Right atrium auricular region (tissue), 2 donors: ENCODE measurements around the gene RGS6. TPM values are rescaled to one million over a fixed set of nuclear protein-coding genes. Genes with fewer than 3 reads are reported as not detected.

Experiments used
- DNase-seq: peaks from one replicate; pipeline ENCODE4 v3.0.0-alpha.2; 2019; ENCODE audit warnings: low spot score
- H3K27ac ChIP-seq, 2 donors: fragments of 200-600 bp; sonication (generic); 1 replicate in 1 of 2; 2 replicates in 1 of 2; pipeline ENCODE4 v1.5.1; 2016 to 2019
- H3K27me3 ChIP-seq, 2 donors: fragments of 200-600 bp; sonication (generic); one replicate each; pipeline versions ENCODE4 v1.5.1 to v1.6.0; 2017 to 2019
- H3K36me3 ChIP-seq: fragments of 200-600 bp; sonication (generic); one replicate; pipeline ENCODE4 v1.5.1; 2016
- H3K4me1 ChIP-seq, 2 donors: fragments of 200-600 bp; sonication (generic); one replicate each; pipeline versions ENCODE4 v1.5.1 to v1.6.0; 2017 to 2019
- H3K4me3 ChIP-seq, 2 donors: fragments of 200-600 bp; sonication (generic); 1 replicate in 1 of 2; 2 replicates in 1 of 2; pipeline ENCODE4 v1.5.1; 2017 to 2019; ENCODE audit warnings: mild to moderate bottlenecking in 1 of 2, moderate library complexity in 1 of 2
- H3K9me3 ChIP-seq, 2 donors: fragments of 200-600 bp; sonication (generic); one replicate each; pipeline ENCODE4 v1.5.1; 2019
- CTCF ChIP-seq, 2 donors: fragments of 200-600 bp; sonication (generic); IDR thresholded peaks; one replicate each; pipeline ENCODE4 v1.5.1; 2019; ENCODE audit warnings: antibody characterized with exemption in 2 of 2
- total RNA-seq, 2 donors: library from RNA; depleted of rRNA; stranded (reverse); fragments of >200 nt; gene quantifications; one replicate each; pipeline ENCODE4 v1.1.0, GENCODE V29; 2016

RGS6 gene
- total RNA-seq, 2 donors from 2014 or later: 12.1 to 13.1 TPM

- no peaks in the 10 kb centered on the region for H3K36me3 ChIP-seq
- H3K27me3 ChIP-seq: no peaks in the 10 kb centered on the region
- TF ChIP-seq CTCF (IDR thresholded peaks at IDR 0.05): no peak
- H3K4me1 ChIP-seq: peaks cover 0 to 13% of the 10 kb centered on the region in 2 donors
- DNase-seq: no peak
- no peak overlapping the region for H3K27ac ChIP-seq
- H3K4me3 ChIP-seq: no peak overlapping the region
- no peaks in the 10 kb centered on the region for H3K9me3 ChIP-seq
Measured at GRCh38 chr14:72172597-72172996, 240.4 kb downstream of the RGS6 start.

- H3K27me3 ChIP-seq: no peaks in the 10 kb centered on the region
- TF ChIP-seq CTCF (IDR thresholded peaks at IDR 0.05): no peak
- no peaks in the 10 kb centered on the region for H3K9me3 ChIP-seq
- H3K36me3 ChIP-seq: no peaks in the 10 kb centered on the region
- H3K27ac ChIP-seq: no peak overlapping the region
- DNase-seq: no peak
- H3K4me3 ChIP-seq: no peak overlapping the region
- H3K4me1 ChIP-seq: peaks cover 0 to 13% of the 10 kb centered on the region in 2 donors
Measured at GRCh38 chr14:72173038-72173720, 240.9 kb downstream of the RGS6 start.

GRCh38 chr14:72177251-72177650, 245.0 kb downstream of the RGS6 start:
- DNase-seq: no peak
- H3K9me3 ChIP-seq: peaks cover 0 to 6% of the 10 kb centered on the region in 2 donors

GRCh38 chr14:72178517-72178916, 246.3 kb downstream of the RGS6 start:
- no peaks in the 10 kb centered on the region for H3K27me3 ChIP-seq
- no peak for DNase-seq
- H3K4me3 ChIP-seq: no peak overlapping the region
- no peak for TF ChIP-seq CTCF (IDR thresholded peaks at IDR 0.05)
- H3K27ac ChIP-seq: no peak overlapping the region
- peaks cover 0 to 6% of the 10 kb centered on the region in 2 donors for H3K9me3 ChIP-seq
- H3K36me3 ChIP-seq: no peaks in the 10 kb centered on the region
- H3K4me1 ChIP-seq: no peaks in the 10 kb centered on the region

More at GRCh38 chr14:72177251-72177650, 245.0 kb downstream of the RGS6 start:
- Histone ChIP-seq H3K27me3 (no peaks in the 10 kb centered on the region), H3K27ac (no peak overlapping the region), H3K4me3 (no peak overlapping the region), H3K4me1 (peaks cover 0 to 6% of the 10 kb centered on the region in 2 donors), H3K36me3 (no peaks in the 10 kb centered on the region)
- no peak for TF ChIP-seq CTCF (IDR thresholded peaks at IDR 0.05)

- H3K36me3 ChIP-seq: no peaks in the 10 kb centered on the region
- TF ChIP-seq CTCF (IDR thresholded peaks at IDR 0.05): no peak
- peaks cover 0 to 6% of the 10 kb centered on the region in 2 donors for H3K9me3 ChIP-seq
- peaks cover 0 to 24% of the 10 kb centered on the region in 2 donors for H3K4me1 ChIP-seq
- no peak overlapping the region for H3K4me3 ChIP-seq
- DNase-seq: no peak
- H3K27me3 ChIP-seq: no peaks in the 10 kb centered on the region
- peak overlapping the region in 1 of 2 donors; percentile 6 for H3K27ac ChIP-seq
Measured at GRCh38 chr14:72182708-72183432, 250.6 kb downstream of the RGS6 start.
